GM21619 (cell line): ENCODE results near the gene OPCML.

Source experiments
- ATAC-seq: cut with Tn5 transposase; IDR thresholded peaks from one replicate; pipeline ENCODE4 v1.9.1; 2021; ENCODE audit not compliant: unreplicated experiment

OPCML gene

GRCh38 chr11:132824642-132825041 is 707.7 kb downstream of the OPCML start:
- ATAC-seq: no peak

GRCh38 chr11:132822276-132822675 is 710.0 kb downstream of the OPCML start:
- no peak for ATAC-seq

GRCh38 chr11:132821499-132821898 is 710.8 kb downstream of the OPCML start:
- no peak for ATAC-seq

- ATAC-seq: no peak
Measured at GRCh38 chr11:132821014-132821413, 711.3 kb downstream of the OPCML start.

GRCh38 chr11:132818951-132819350 is 713.4 kb downstream of the OPCML start:
- no peak for ATAC-seq

GRCh38 chr11:132817387-132817786 is 714.9 kb downstream of the OPCML start:
- no peak for ATAC-seq

GRCh38 chr11:132814410-132814809 is 717.9 kb downstream of the OPCML start:
- no peak for ATAC-seq

- ATAC-seq: no peak
Measured at GRCh38 chr11:132811649-132812048, 720.7 kb downstream of the OPCML start.

GRCh38 chr11:132809070-132809469 is 723.2 kb downstream of the OPCML start:
- ATAC-seq: no peak

- no peak for ATAC-seq
Measured at GRCh38 chr11:132804258-132804657, 728.0 kb downstream of the OPCML start.

GRCh38 chr11:132803436-132803835 is 728.9 kb downstream of the OPCML start:
- no peak for ATAC-seq

GRCh38 chr11:132802947-132803346 is 729.4 kb downstream of the OPCML start:
- no peak for ATAC-seq

- ATAC-seq: no peak
Measured at GRCh38 chr11:132793831-132794230, 738.5 kb downstream of the OPCML start.

- ATAC-seq: no peak
Measured at GRCh38 chr11:132792341-132793140, 739.8 kb downstream of the OPCML start.

GRCh38 chr11:132790971-132791370 is 741.3 kb downstream of the OPCML start:
- no peak for ATAC-seq

- ATAC-seq: no peak
Measured at GRCh38 chr11:132790466-132790865, 741.8 kb downstream of the OPCML start.

- ATAC-seq: no peak
Measured at GRCh38 chr11:132788816-132789325, 743.4 kb downstream of the OPCML start.

GRCh38 chr11:132785878-132786277 is 746.4 kb downstream of the OPCML start:
- no peak for ATAC-seq

GRCh38 chr11:132784441-132784840 is 747.9 kb downstream of the OPCML start:
- ATAC-seq: no peak

GRCh38 chr11:132782102-132782501 is 750.2 kb downstream of the OPCML start:
- no peak for ATAC-seq

- ATAC-seq: no peak
Measured at GRCh38 chr11:132780046-132780445, 752.3 kb downstream of the OPCML start.

GRCh38 chr11:132779497-132779896 is 752.8 kb downstream of the OPCML start:
- ATAC-seq: no peak
